Heart left ventricle (tissue), 16 donors: Measurements from ENCODE around the gene PRR19. TPM values are rescaled to one million over a fixed set of nuclear protein-coding genes. Genes with fewer than 3 reads are reported as not detected.
A peak's percentile ranks its signal among the peaks of the same experiment; 100 is the strongest.
"Not testable (repeated sequence)": the region's sequence is repeated elsewhere in the genome, so short reads cannot be mapped to it uniquely, and the experiment has no call there.

Experiments
- ATAC-seq, 4 donors: fragments of 200-7000 bp; cut with Tn5 transposase; one replicate each; pipeline ENCODE4 v1.9.1; 2020 to 2022; ENCODE audit warnings: moderate library complexity in 4 of 4, mild to moderate bottlenecking in 3 of 4, moderate number of reproducible peaks in 1 of 4
- DNase-seq, 5 donors: peaks; one replicate each; pipeline ENCODE4 v3.0.0-alpha.2; 2020
- H3K27ac ChIP-seq, 12 donors: fragments of 200-600 bp; sonication (generic) in 4 of 12; one replicate each; pipeline versions ENCODE4 v1.5.0 to v1.8.0; 2016 to 2022; ENCODE audit warnings: mild to moderate bottlenecking in 2 of 12
- H3K27me3 ChIP-seq, 9 donors: fragments of 200-600 bp; sonication (generic) in 2 of 9; one replicate each; pipeline versions ENCODE4 v1.5.1 to v1.8.0; 2016 to 2022; ENCODE audit warnings: mild to moderate bottlenecking in 3 of 9
- H3K36me3 ChIP-seq, 9 donors: fragments of 200-600 bp; sonication (generic) in 2 of 9; one replicate each; pipeline versions ENCODE4 v1.5.0 to v1.8.0; 2018 to 2022; ENCODE audit warnings: mild to moderate bottlenecking in 2 of 9
- H3K4me1 ChIP-seq, 12 donors: fragments of 200-600 bp; sonication (generic) in 4 of 12; one replicate each; pipeline versions ENCODE4 v1.5.0 to v1.8.0; 2016 to 2022; ENCODE audit warnings: mild to moderate bottlenecking in 3 of 12
- H3K4me3 ChIP-seq, 12 donors: fragments of 200-600 bp; sonication (generic) in 4 of 12; one replicate each; pipeline versions ENCODE4 v1.5.0 to v1.8.0; 2017 to 2022; ENCODE audit warnings: mild to moderate bottlenecking in 9 of 12, moderate library complexity in 4 of 12
- H3K9me3 ChIP-seq, 12 donors: fragments of 200-600 bp; sonication (generic) in 4 of 12; one replicate each; pipeline versions ENCODE4 v1.5.0 to v1.8.0; 2016 to 2022; ENCODE audit warnings: mild to moderate bottlenecking in 1 of 12
- POLR2A ChIP-seq, 2 donors: fragments of 450-650 bp; IDR thresholded peaks; one replicate each; pipeline ENCODE4 v1.6.1; 2017; ENCODE audit warnings: antibody characterized with exemption in 2 of 2, mild to moderate bottlenecking in 2 of 2, moderate library complexity in 2 of 2
- WGBS, 4 donors: extraction: QIAGEN DNeasy Blood & Tissue Kit in 2 of 4; methylation state at CpG; one replicate each; pipeline versions ENCODE4 v1.1.5 to v1.1.7; 2013 to 2018; 5-methylcytosine and 5-hydroxymethylcytosine counted together
- intact Hi-C, 10 donors: fragments of 100-400 bp; cut with DNase I; formaldehyde crosslinking; loops; one replicate each; pipeline versions ENCODE4 v1.11.1 to v1.14.2; 2022
- polyA plus RNA-seq, 2 donors: library from polyadenylated mRNA; stranded (reverse); fragments of 200-250 nt; gene quantifications; one replicate each; pipeline ENCODE4 v1.2.3, GENCODE V29; 2013
- total RNA-seq, 9 donors: library from RNA; depleted of rRNA in 2 of 9; stranded (reverse); fragments of >200 nt in 2 of 9; fragmentation: NEBNext Ultra II Directional in 3 of 9; extraction: Animal tissue kit (Norgen Biotek cat#: 25700) in 3 of 9; gene quantifications; one replicate each; pipeline versions ENCODE4 v1.1.0 to v1.2.4, GENCODE V29; 2016 to 2023
- TF ChIP-seq, protein P1 (sequence below), 12 donors: fragments of 200-600 bp; sonication (generic) in 4 of 12; IDR thresholded peaks; one replicate each; pipeline versions ENCODE4 v1.5.0 to v1.8.0; 2018 to 2022; ENCODE audit warnings: antibody characterized with exemption in 12 of 12, mild to moderate bottlenecking in 5 of 12
- donor health status: ischemic (EF 13 %, LVEDD 7.1; RV severe dilation, severe dysfunction).
- donor health status: healthy with polysubstance abuse.
- donor health status: DM: no; HTN: yes; CAD: no.
- donor health status: DM: no; HTN: no; CAD: no.
- donor health status: ischemic (EF 25% LVEDD 6.9; RV normal size, moderate dysfunction).
- donor health status: ischemic (EF 25% LVEDD 5.7; RV mildly dilated, moderate dysfunction).
- donor health status: healthy.
- donor health status: DM: yes; HTN: yes; CAD: no.
- donor health status: ischemic (EF 35%, LVEDD 5.7; RV mildly dilated, moderate dysfunction).
- donor health status: nonischemic (EF 11% LVEDD 7.7; RV severe dilation, severe dysfunction).
- donor health status: DM: yes; HTN: yes; CAD: no.
- donor health status: PGD.
- donor health status: ischemic (EF 29% LVEDD 5.4; RV normal size, mild dysfunction).
- donor health status: nonischemic (EF 23%, LVEDD 6.1; RV moderate dilation, normal function).

The PRR19 gene
- total and polyA plus RNA-seq, 11 donors: 0.16 to 0.53 (median 0.28) TPM; not detected in 7

DNA sequence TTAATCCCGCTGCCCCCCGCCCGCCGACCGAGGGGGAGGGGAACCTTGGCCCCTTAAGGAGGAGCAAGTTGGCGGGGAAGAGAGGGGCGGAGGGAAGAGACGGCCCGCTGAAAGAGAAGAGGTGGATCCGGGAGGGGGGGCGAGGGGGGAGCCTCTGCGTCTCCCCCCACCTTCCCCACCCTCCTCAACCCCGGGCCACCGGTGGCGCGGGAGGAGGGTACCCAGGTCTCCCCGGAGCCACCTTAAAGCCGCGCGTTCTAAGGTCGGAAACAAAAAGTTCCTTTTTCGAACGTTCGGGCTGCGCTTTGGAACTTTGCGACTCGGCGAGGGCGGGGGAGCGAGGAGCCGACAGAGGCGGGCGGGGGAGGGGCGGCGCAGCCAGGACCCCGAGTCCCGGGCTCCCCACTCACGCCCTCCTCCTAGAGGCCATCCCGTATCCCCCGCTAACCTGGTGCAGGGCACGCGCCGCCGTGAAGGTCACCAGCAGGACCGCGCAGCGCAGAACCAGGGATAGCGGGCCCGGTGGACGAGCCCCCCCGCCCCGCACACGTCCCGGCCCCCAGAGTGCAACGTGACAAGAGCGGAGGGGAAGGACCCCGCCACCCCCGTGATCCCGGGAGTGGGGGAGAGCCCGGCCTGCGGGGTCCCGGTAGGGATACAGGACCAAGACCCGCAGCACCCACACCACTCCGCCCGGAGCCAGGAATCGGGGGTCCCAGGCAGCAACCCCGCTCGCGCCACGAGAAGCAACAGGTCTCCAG is 47.7 kb upstream of the PRR19 start:
- 0% methylated on average over 33 to 70 of the region's 70 CpGs for WGBS, 4 donors
- Histone ChIP-seq H3K4me1 (peaks cover 12 to 61% (median 45%) of the 10 kb centered on the region in 12 donors), H3K27ac (peak overlapping the region; percentile 94 to 100 (median 99)), H3K36me3 (peaks cover 0 to 12% (median 7%) of the 10 kb centered on the region in 9 donors), H3K9me3 (no peaks in the 10 kb centered on the region), H3K27me3 (no peaks in the 10 kb centered on the region), H3K4me3 (peak overlapping the region; percentile 74 to 100 (median 94))
- intact Hi-C loops: loop anchor here in 4 of 10 donors (1.0 to 2.0 kb wide), 4 partner anchors 15 to 30 kb away; partner anchors contain the start of gene CIC (in 3 of the 4)
- peak; percentile 3 to 24 (median 17) for ATAC-seq
- peak; percentile 74 to 86 (median 83) for DNase-seq
- no peak for TF ChIP-seq POLR2A (IDR thresholded peaks at IDR 0.05)
- TF ChIP-seq, protein P1, sequence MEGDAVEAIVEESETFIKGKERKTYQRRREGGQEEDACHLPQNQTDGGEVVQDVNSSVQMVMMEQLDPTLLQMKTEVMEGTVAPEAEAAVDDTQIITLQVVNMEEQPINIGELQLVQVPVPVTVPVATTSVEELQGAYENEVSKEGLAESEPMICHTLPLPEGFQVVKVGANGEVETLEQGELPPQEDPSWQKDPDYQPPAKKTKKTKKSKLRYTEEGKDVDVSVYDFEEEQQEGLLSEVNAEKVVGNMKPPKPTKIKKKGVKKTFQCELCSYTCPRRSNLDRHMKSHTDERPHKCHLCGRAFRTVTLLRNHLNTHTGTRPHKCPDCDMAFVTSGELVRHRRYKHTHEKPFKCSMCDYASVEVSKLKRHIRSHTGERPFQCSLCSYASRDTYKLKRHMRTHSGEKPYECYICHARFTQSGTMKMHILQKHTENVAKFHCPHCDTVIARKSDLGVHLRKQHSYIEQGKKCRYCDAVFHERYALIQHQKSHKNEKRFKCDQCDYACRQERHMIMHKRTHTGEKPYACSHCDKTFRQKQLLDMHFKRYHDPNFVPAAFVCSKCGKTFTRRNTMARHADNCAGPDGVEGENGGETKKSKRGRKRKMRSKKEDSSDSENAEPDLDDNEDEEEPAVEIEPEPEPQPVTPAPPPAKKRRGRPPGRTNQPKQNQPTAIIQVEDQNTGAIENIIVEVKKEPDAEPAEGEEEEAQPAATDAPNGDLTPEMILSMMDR (IDR thresholded peaks at IDR 0.05): peak in 2 of 12 donors; percentile 28 to 30

DNA sequence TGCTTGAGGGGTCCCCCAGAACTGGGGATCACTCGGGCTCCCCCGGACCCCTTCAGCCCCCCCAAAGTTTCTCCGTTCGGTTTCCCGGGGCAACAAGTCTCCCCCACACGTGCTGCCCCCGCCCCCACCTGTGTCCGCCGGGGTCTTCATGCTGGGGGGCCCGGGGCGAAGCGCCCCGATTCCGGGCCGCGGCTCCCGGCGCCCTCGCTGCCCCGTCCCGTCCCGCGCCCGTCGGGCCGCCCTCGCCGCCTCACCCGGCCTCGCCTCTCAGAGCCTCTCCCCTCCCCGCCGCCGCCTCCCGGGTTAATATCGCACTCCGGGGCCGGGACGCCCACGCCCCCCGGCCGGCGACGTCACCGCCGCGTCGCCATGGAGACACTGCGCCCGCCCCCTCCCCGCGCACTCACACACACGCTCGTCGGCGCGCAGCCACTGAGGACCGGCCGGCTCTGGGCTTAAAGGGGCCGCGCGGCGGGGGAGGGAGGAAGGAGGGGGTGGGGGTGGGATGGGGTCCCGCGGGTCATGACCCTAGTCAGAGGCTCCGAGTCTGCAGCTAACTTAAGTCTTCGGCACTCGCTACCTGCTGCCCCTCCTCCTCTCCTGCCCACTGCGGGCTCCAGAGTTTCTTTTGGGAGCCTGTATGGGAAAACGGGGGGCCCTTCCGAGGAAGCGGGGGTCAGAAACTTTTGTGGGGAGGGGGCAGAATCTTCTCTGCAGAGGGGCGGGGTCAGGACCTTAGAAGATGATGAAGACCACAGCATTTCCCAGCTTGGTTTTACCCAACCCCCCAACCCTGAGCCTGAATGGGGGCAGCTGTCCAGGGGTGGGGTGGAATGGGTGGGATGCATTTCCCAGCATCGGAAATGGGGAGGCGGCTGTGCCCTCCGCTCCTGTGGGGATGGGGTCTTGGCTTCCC is 46.8 kb upstream of the PRR19 start, which contains the start of gene ERF:
TSS of gene ERF (minus strand) at position 279 of the 916 bp plus-strand sequence. CDS start at position 150, 129 bp downstream.
- peak within 1 kb of the TSS; percentile 74 to 100 (median 94) for H3K4me3 ChIP-seq
- peak within 1 kb of the TSS; percentile 94 to 100 (median 99) for H3K27ac ChIP-seq
- peaks cover 0 to 4% (median 0%) of the 10 kb centered on the region in 9 donors for H3K36me3 ChIP-seq
- TF ChIP-seq POLR2A (IDR thresholded peaks at IDR 0.05): peak; percentile 98 to 100
- TF ChIP-seq, protein P1 (IDR thresholded peaks at IDR 0.05): no peak
- intact Hi-C loops: loop anchor here in 5 of 10 donors (1.0 to 2.0 kb wide), 5 partner anchors 13 to 29 kb away; partner anchors contain the start of gene CIC (in 3 of the 5)
- WGBS, 4 donors: 0 to 1% (median 1%) methylated on average over 23 to 75 of the region's 75 CpGs
- DNase-seq: peak; percentile 94 to 98 (median 96)
- no peaks in the 10 kb centered on the region for H3K27me3 ChIP-seq
- H3K9me3 ChIP-seq: no peaks in the 10 kb centered on the region
- peaks cover 10 to 53% (median 39%) of the 10 kb centered on the region in 12 donors for H3K4me1 ChIP-seq
- peak; percentile 64 to 84 (median 80) for ATAC-seq

DNA sequence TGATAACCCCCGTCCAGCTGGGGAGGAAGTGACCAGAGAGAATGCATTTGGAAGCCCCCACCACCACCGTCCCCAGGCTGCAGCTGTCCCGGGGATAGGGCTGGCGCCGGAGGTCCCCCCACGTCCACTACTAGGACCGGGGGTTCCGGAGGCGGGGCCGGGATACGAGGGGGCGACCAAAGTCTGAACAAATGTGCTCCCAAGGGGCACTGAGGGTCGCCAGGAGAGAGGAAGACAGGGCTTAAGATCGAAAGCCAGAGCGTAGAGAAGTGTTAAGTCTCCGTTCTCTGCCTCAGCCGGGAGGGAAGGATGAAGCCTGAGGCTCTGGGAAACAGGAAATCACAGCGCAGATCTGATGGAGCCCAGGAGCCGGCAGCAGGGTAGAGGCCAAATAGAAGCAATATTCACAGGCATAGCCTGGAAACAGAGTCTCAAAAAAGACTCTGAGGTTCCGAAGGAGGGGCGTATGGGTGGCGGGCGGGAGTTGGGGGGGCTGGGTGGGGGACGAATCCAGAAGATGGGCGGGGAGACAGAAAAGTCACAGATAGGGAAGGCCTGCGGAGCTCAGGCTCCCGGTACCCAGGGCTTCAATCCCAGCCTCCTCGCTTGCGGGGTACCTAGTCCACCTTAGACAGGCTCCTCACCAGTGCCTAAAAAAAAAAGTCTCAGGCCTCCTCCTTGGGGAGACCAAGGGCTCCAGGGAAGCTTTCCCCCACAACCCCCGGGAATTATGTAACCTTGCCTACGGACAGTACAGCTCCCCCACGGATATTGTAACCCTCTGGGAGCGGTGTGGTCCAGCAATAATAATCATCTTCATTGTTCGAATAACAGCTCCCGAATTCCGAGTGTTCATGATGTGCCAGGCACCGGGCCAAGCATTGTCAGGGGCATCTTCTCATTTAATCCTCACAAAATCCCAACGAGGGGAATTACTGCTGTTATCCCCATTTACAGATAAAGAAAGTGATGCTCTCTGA is 45.9 kb upstream of the PRR19 start:
- Histone ChIP-seq H3K4me1 (peaks cover 8 to 43% (median 29%) of the 10 kb centered on the region in 12 donors), H3K27me3 (no peaks in the 10 kb centered on the region), H3K36me3 (no peaks in the 10 kb centered on the region), H3K9me3 (no peaks in the 10 kb centered on the region), H3K27ac (peak overlapping the region; percentile 94 to 100 (median 99)), H3K4me3 (peak overlapping the region; percentile 74 to 100 (median 94))
- peak; percentile 1 to 45 (median 10) for ATAC-seq
- TF ChIP-seq POLR2A (IDR thresholded peaks at IDR 0.05): no peak
- TF ChIP-seq, protein P1 (IDR thresholded peaks at IDR 0.05): no peak
- 3 to 6% (median 5%) methylated on average over 28 to 38 of the region's 38 CpGs for WGBS, 4 donors
- intact Hi-C loops: loop anchor here in 4 of 10 donors (1.0 to 2.0 kb wide), 4 partner anchors 12 to 27 kb away; partner anchors contain the start of gene CIC (in 3 of the 4)
- peak; percentile 69 to 82 (median 77) for DNase-seq

DNA sequence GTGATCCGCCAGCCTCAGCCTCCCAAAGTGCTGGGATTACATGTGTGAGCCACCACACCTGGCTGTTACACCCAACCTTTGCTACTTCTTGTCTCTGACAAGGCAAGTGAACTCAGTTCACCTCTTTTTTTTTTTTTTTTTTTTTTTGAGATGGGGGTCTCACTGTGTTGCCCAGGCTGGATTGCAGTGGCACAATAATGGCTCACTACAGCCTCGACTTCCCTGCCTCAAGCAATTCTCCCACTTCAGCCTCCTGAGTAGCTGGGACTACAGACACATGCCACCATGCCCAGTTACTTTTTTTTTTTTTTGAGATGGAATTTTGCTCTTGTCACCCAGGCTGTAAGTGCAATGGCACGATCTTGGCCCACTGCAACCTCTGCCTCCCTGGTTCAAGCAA is 44.1 kb upstream of the PRR19 start:
- H3K4me3 ChIP-seq, ATAC-seq, H3K36me3 ChIP-seq, DNase-seq, H3K9me3 ChIP-seq, H3K27ac ChIP-seq, H3K27me3 ChIP-seq, intact Hi-C loops: not testable (repeated sequence)
- peaks cover 0 to 26% (median 13%) of the 10 kb centered on the region in 12 donors for H3K4me1 ChIP-seq
- WGBS, 4 donors: 89 to 94% (median 92%) methylated on average over 3 of the region's 3 CpGs
